HepG2 (cell line): ENCODE measurements around the gene ARTN. TPM values are rescaled to one million over a fixed set of nuclear protein-coding genes. Genes with fewer than 3 reads are reported as not detected.

Experiments used
- ATAC-seq: fragments of 200-7000 bp; cut with Tn5 transposase; 3 replicates; pipeline ENCODE4 v1.9.1; 2020; ENCODE audit warnings: mild to moderate bottlenecking, moderate library complexity
- BruUV-seq: library from RNA; stranded (reverse); fragments of 400-500 nt; replicated peaks from 2 replicates; lab custom pipeline; 2021; lab: Mats Ljungman, UMichigan
- CTCF ChIA-PET: fragments of 300-600 bp; formaldehyde crosslinking; extraction: SDS; loops from one replicate; lab custom pipeline; 2021; ENCODE audit warnings: low total read pairs, inconsistent platforms, low intra/inter-chr PET ratio; lab: Yijun Ruan, JAX
- POLR2A ChIA-PET: fragments of 350-600 bp; sonication (Branson Sonifier 250); formaldehyde crosslinking; loops from one replicate; lab custom pipeline; 2020; ENCODE audit warnings: antibody characterized with exemption, inconsistent platforms; lab: Yijun Ruan, JAX
- DNase-seq: peaks from one replicate; pipeline ENCODE4 v3.0.0-alpha.2; 2015; ENCODE audit warnings: low spot score
- FAIRE-seq: peaks from 3 replicates; lab custom pipeline; 2011; peaks lifted over from hg19 to GRCh38; lab: Jason Lieb, UNC
- H2AFZ ChIP-seq: one replicate; pipeline ENCODE4 v1.6.1; 2011; ENCODE audit warnings: low read length, inconsistent platforms
- H3K27ac ChIP-seq: fragments of 300-600 bp; 3 replicates; pipeline ENCODE4 v1.8.0; 2011; ENCODE audit warnings: mixed run types, mild to moderate bottlenecking, mixed read lengths, low read length, inconsistent platforms; ENCODE audit not compliant: insufficient read depth; ENCODE audit errors: extremely low read length
- H3K27me3 ChIP-seq, 2 experiments: fragments of 200-600 bp in 1 of 2; 2 replicates in 1 of 2; 3 replicates in 1 of 2; pipeline versions ENCODE4 v1.6.0 to v1.8.0; 2011; ENCODE audit warnings: low read length in 2 of 2, mild to moderate bottlenecking in 2 of 2, moderate library complexity in 2 of 2, inconsistent platforms in 1 of 2; ENCODE audit not compliant: insufficient read depth in 2 of 2, control insufficient read depth in 1 of 2
- H3K36me3 ChIP-seq, 2 experiments: fragments of 200-600 bp in 1 of 2; replicated peaks in 1 of 2; 2 replicates in 1 of 2; 3 replicates in 1 of 2; pipeline versions ENCODE4 v1.5.1 to v1.8.0; 2011; ENCODE audit warnings: low read length in 2 of 2, inconsistent platforms in 1 of 2; ENCODE audit not compliant: insufficient read depth in 2 of 2, control insufficient read depth in 1 of 2
- H3K4me1 ChIP-seq: 2 replicates; pipeline ENCODE4 v1.5.1; 2012; ENCODE audit warnings: low read length, inconsistent platforms; ENCODE audit not compliant: insufficient read depth
- H3K4me2 ChIP-seq: 2 replicates; pipeline ENCODE4 v1.6.0; 2011; ENCODE audit warnings: low read depth, low read length, inconsistent platforms
- H3K4me3 ChIP-seq, 3 experiments: fragments of 200-600 bp in 1 of 3; sonication (generic), shearing (Covaris generic) in 1 of 3; replicated peaks in 1 of 3; 2 replicates each; pipeline ENCODE4 v1.5.1; 2011 to 2016; ENCODE audit warnings: low read length in 3 of 3, inconsistent platforms in 2 of 3, low read depth in 2 of 3, mild to moderate bottlenecking in 2 of 3, control low read depth in 1 of 3, mixed read lengths in 1 of 3; ENCODE audit not compliant: insufficient read depth in 1 of 3
- H3K79me2 ChIP-seq: one replicate; pipeline ENCODE4 v1.6.1; 2011; ENCODE audit warnings: low read length, inconsistent platforms; ENCODE audit not compliant: insufficient read depth
- H3K9ac ChIP-seq: 2 replicates; pipeline ENCODE4 v1.6.0; 2011; ENCODE audit warnings: mild to moderate bottlenecking, low read depth, low read length, inconsistent platforms; ENCODE audit not compliant: insufficient read depth
- H3K9me3 ChIP-seq: 2 replicates; pipeline ENCODE4 v1.5.1; 2012; ENCODE audit warnings: mild to moderate bottlenecking, low read length
- H4K20me1 ChIP-seq: 2 replicates; pipeline ENCODE4 v1.6.0; 2011; ENCODE audit warnings: inconsistent platforms, mild to moderate bottlenecking, low read length, moderate library complexity; ENCODE audit not compliant: insufficient read depth
- GABPB1 ChIP-seq: IDR thresholded peaks from 2 replicates; pipeline ENCODE4 v1.6.1; 2016; ENCODE audit warnings: mild to moderate bottlenecking, missing genetic modification reagents, moderate library complexity, missing compliant biosample characterization
- MAFK ChIP-seq, 2 experiments: IDR thresholded peaks in 1 of 2; conservative IDR thresholded peaks in 1 of 2; 2 replicates each; pipeline ENCODE4 v1.6.1; 2011; ENCODE audit warnings: improper control_type of control experiment in 2 of 2, low read length in 2 of 2
- NFYB ChIP-seq: sonication (generic); formaldehyde crosslinking; IDR thresholded peaks from 2 replicates; pipeline ENCODE4 v1.4.0; 2020; ENCODE audit warnings: missing genetic modification reagents
- PAWR ChIP-seq: sonication (generic); formaldehyde crosslinking; IDR thresholded peaks from 2 replicates; pipeline ENCODE4 v1.4.0; 2020; ENCODE audit warnings: missing genetic modification reagents, mild to moderate bottlenecking, borderline replicate concordance
- PAX8 ChIP-seq: sonication (generic); formaldehyde crosslinking; IDR thresholded peaks from 2 replicates; pipeline ENCODE4 v1.8.0; 2022; ENCODE audit warnings: mild to moderate bottlenecking, missing genetic modification reagents, borderline replicate concordance
- RNF2 ChIP-seq: fragments of 450-650 bp; conservative IDR thresholded peaks from 2 replicates; pipeline ENCODE4 v1.6.1; 2016; ENCODE audit warnings: low read depth
- TCF7L2 ChIP-seq: IDR thresholded peaks from 2 replicates; pipeline ENCODE4 v1.6.1; 2011; ENCODE audit warnings: mild to moderate bottlenecking, low read depth, low read length, moderate library complexity
- ZNF280D ChIP-seq: sonication (generic); formaldehyde crosslinking; IDR thresholded peaks from 2 replicates; pipeline ENCODE4 v1.5.1; 2020; ENCODE audit warnings: mild to moderate bottlenecking, missing genetic modification reagents
- ZNF282 ChIP-seq: fragments of 450-650 bp; IDR thresholded peaks from 2 replicates; pipeline ENCODE4 v1.6.1; 2018; ENCODE audit not compliant: partially characterized antibody
- ZNF414 ChIP-seq: sonication (generic); formaldehyde crosslinking; IDR thresholded peaks from 2 replicates; pipeline ENCODE4 v1.5.0; 2020; ENCODE audit warnings: missing genetic modification reagents
- ZNF468 ChIP-seq: sonication (generic); formaldehyde crosslinking; IDR thresholded peaks from 2 replicates; pipeline ENCODE4 v1.8.0; 2022; ENCODE audit warnings: mild to moderate bottlenecking, moderate library complexity, missing genetic modification reagents
- ZNF570 ChIP-seq: sonication (generic); formaldehyde crosslinking; IDR thresholded peaks from 2 replicates; pipeline ENCODE4 v1.4.0; 2020; ENCODE audit warnings: mild to moderate bottlenecking, missing genetic modification reagents, borderline replicate concordance
- ZNF589 ChIP-seq: sonication (generic); formaldehyde crosslinking; conservative IDR thresholded peaks from 2 replicates; pipeline ENCODE4 v1.8.0; 2022; ENCODE audit warnings: mild to moderate bottlenecking, moderate library complexity, missing genetic modification reagents
- ZNF720 ChIP-seq: sonication (generic); formaldehyde crosslinking; IDR thresholded peaks from 2 replicates; pipeline ENCODE4 v1.4.0; 2020; ENCODE audit warnings: missing genetic modification reagents
- WGBS: methylation state at CpG from one replicate; pipeline ENCODE4 v1.1.6; 2017; ENCODE audit warnings: low lambda C conversion rate; 5-methylcytosine and 5-hydroxymethylcytosine counted together
- in situ Hi-C: cut with HindIII; loops from 2 replicates; pipeline ENCODE4 v1.10.0; 2017; ENCODE audit warnings: low pct_unique_long_range_greater_than_20kb; ENCODE audit not compliant: extremely low pct_ligation_motif_present
- intact Hi-C: fragments of 100-400 bp; cut with micrococcal nuclease; formaldehyde crosslinking; loops from one replicate; pipeline ENCODE4 v1.10.0; 2022; ENCODE audit not compliant: unreplicated experiment
- polyA plus RNA-seq, 8 experiments: library from polyadenylated mRNA; depleted of rRNA in 3 of 8; stranded (reverse) in 7 of 8; unstranded in 1 of 8; fragments of >200 nt; fragmentation: Illumina TruSeq in 4 of 8; extraction: Trizol in 4 of 8; gene quantifications; 2 replicates each; pipeline versions ENCODE4 v1.2.1 to v1.2.3, GENCODE V29; 2011 to 2016; ENCODE audit warnings: low read depth in 4 of 8, missing spikeins in 1 of 8, mixed read lengths in 1 of 8; ENCODE audit not compliant: insufficient read depth in 1 of 8
- total RNA-seq, 5 experiments: library from RNA; depleted of rRNA; stranded (reverse); fragments of >200 nt; fragmentation: Illumina TruSeq; extraction: Trizol; gene quantifications; 2 replicates each; pipeline ENCODE4 v1.2.3, GENCODE V29; 2016; ENCODE audit warnings: low read depth in 1 of 5
- TF ChIP-seq, protein P1 (sequence below): sonication (generic); formaldehyde crosslinking; IDR thresholded peaks from 2 replicates; pipeline ENCODE4 v1.5.0; 2020; ENCODE audit warnings: mild to moderate bottlenecking, missing genetic modification reagents, borderline replicate concordance
- TF ChIP-seq, protein P2 (sequence below): sonication (generic); formaldehyde crosslinking; IDR thresholded peaks from 2 replicates; pipeline ENCODE4 v1.4.0; 2020; ENCODE audit warnings: mild to moderate bottlenecking, missing genetic modification reagents

The ARTN gene
- total and polyA plus RNA-seq, 2 of the 13 experiments (the other 11 are each of a cell fraction or from before 2014, with no cell fraction given): 0.11 to 0.62 TPM

DNA sequence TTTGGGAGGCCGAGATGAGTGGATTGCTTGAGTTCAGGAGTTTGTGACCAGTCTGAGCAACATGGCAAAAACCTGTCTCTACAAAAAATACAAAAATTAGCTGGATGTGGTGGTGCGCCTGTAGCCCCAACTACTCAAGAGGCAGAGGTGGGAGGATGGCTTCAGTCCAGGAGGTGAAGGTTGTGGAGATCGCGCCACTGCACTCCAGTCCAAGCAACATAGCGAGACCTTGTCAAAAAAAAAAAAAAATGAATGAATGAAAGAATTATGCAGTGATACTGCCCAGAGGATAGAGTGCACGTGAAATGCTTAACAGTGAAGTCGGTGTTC is 35.8 kb downstream of the ARTN start (continued):
- TF ChIP-seq ZNF414 (CRISPR knock-in tag): 0 out of 2 replicates have a peak, but pooled peaks have one; percentile 34

DNA sequence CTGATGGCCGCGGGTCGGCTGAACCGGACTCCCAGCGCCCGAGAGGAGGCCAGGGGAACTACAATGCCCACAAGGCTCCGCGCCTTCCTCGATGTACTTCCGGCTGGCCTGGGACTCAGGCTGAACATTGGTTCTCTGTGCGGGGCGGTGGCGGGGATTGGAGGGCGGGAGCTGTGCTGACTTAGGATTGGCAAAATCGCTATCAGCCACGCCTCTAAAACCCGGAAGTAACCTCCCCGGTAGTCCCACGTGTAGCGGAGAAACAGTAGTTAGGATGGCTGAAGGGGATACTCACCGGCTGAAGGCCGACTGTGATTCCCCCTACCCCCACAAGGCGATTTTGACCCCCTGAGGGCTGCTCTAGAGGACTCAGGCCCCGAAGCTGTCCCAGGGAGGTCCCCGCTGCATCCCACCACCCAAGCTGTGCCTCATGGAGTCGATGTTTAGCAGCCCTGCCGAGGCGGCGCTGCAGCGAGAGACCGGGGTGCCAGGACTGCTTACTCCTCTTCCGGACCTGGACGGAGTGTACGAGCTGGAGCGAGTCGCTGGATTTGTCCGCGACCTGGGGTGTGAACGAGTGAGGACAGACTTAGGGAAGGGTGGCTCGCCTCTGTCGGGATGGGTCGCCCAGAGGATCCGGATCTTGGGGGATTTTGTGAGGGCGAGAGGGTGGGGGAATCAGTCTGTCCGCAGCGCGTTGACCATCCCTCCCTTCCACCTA is 36.3 kb downstream of the ARTN start, which contains the start of gene DPH2:
Gene DPH2 (plus strand): TSS at position 265 of the 721 bp plus-strand sequence. CDS start 166 bp downstream, at position 431.
- Histone ChIP-seq H3K79me2 (peaks cover 11% of the 10 kb centered on the region), H3K4me2 (peak within 1 kb of the TSS; percentile 75), H3K27me3 (no peaks in the 10 kb centered on the region), H3K9ac (peak within 1 kb of the TSS; percentile 76), H3K4me1 (peaks cover 22% of the 10 kb centered on the region), H3K9me3 (no peaks in the 10 kb centered on the region), H4K20me1 (no peaks in the 10 kb centered on the region), H3K27ac (no peak within 1 kb of the TSS), H2AFZ (no peak within 1 kb of the TSS), H3K36me3 (peaks cover 0 to 1% of the 10 kb centered on the region in 2 experiments; a peak in 1 of 5 replicates), H3K4me3 (peak within 1 kb of the TSS; percentile 80 to 94 (median 91))
- TSS peak; percentile 49 for BruUV-seq
- ChIA-PET POLR2A (interaction anchor here (0.9 to 1.9 kb wide), 10 partner anchors 8 to 63 kb away, joined by 3 to 10 read pairs (median 4); partner anchors contain the start of genes B4GALT2, IPO13 and SLC6A9), CTCF (no interaction called here)
- in situ Hi-C loops (no loop called here), intact Hi-C loops (loop anchor here (1.0 kb wide), 1 partner anchor 23 kb away; no protein-coding TSS in a partner anchor)
- FAIRE-seq (peak; percentile 96), ATAC-seq (peak; percentile 95), DNase-seq (peak; percentile 96)
- 1% methylated on average over 23 of the region's 47 CpGs for WGBS
- no peak for TF ChIP-seq ZNF282
- no peak for TF ChIP-seq ZNF570 (CRISPR knock-in tag)
- no peak for TF ChIP-seq PAX8 (CRISPR knock-in tag)
- peak; percentile 97 for TF ChIP-seq GABPB1 (CRISPR knock-in tag)
- TF ChIP-seq ZNF468 (CRISPR knock-in tag): no peak
- peak; percentile 89 for TF ChIP-seq NFYB
- no peak for TF ChIP-seq ZNF589
- TF ChIP-seq TCF7L2: no peak
- TF ChIP-seq, protein P1, sequence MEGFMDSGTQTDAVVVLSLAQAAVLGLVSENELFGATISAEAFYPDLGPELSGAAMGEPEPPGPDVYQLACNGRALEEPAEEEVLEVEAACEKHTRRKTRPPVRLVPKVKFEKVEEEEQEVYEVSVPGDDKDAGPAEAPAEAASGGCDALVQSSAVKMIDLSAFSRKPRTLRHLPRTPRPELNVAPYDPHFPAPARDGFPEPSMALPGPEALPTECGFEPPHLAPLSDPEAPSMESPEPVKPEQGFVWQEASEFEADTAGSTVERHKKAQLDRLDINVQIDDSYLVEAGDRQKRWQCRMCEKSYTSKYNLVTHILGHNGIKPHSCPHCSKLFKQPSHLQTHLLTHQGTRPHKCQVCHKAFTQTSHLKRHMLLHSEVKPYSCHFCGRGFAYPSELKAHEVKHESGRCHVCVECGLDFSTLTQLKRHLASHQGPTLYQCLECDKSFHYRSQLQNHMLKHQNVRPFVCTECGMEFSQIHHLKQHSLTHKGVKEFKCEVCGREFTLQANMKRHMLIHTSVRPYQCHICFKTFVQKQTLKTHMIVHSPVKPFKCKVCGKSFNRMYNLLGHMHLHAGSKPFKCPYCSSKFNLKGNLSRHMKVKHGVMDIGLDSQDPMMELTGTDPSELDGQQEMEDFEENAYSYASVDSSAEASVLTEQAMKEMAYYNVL (CRISPR knock-in tag): no peak
- TF ChIP-seq, protein P2, sequence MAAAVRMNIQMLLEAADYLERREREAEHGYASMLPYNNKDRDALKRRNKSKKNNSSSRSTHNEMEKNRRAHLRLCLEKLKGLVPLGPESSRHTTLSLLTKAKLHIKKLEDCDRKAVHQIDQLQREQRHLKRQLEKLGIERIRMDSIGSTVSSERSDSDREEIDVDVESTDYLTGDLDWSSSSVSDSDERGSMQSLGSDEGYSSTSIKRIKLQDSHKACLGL (CRISPR knock-in tag): peak; percentile 90
- no peak for TF ChIP-seq RNF2
- no peak for TF ChIP-seq ZNF720 (CRISPR knock-in tag)
- TF ChIP-seq PAWR (CRISPR knock-in tag): no peak
- TF ChIP-seq ZNF280D: no peak
- TF ChIP-seq MAFK (conservative IDR thresholded peaks at IDR 0.05 in 1 of 2, IDR thresholded peaks at IDR 0.05 in 1 of 2; ENCODE audit: low read length in 2 of 2): no peak
